ENCODE measurements around the gene KLHL21.

DNA sequence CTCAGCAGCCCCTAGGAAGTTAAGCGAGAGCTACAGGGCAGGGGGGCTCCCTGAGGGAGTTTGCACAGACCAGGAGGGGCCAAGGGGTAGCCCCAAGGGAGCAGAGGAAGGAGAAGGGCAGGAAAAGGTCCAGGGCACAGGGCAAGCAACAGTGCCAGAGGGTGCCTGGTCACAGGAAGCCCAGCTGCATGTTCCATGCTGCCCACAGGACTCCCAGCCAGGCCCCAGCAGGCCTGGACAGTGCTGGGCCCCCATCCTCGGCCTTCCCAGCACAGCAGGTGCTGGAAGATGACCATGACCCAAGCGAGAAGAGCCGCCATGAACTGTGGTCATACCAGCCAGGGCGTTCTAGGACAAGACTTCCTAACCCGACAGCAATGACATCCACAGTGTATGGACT is 11.0 kb downstream of the KLHL21 start:
- TF ChIP-seq GATA3 (IDR thresholded peaks at IDR 0.05; ENCODE audit: low read depth, low read length) (no peak), GATA2 (IDR thresholded peaks at IDR 0.05; ENCODE audit: low read depth, low read length) (no peak)
